Measurements from ENCODE around the gene ZMAT5. TPM values are rescaled to one million over a fixed set of nuclear protein-coding genes. Genes with fewer than 3 reads are reported as not detected.

ZMAT5 gene
- total RNA-seq, 1 donor, result 14.2 TPM

DNA sequence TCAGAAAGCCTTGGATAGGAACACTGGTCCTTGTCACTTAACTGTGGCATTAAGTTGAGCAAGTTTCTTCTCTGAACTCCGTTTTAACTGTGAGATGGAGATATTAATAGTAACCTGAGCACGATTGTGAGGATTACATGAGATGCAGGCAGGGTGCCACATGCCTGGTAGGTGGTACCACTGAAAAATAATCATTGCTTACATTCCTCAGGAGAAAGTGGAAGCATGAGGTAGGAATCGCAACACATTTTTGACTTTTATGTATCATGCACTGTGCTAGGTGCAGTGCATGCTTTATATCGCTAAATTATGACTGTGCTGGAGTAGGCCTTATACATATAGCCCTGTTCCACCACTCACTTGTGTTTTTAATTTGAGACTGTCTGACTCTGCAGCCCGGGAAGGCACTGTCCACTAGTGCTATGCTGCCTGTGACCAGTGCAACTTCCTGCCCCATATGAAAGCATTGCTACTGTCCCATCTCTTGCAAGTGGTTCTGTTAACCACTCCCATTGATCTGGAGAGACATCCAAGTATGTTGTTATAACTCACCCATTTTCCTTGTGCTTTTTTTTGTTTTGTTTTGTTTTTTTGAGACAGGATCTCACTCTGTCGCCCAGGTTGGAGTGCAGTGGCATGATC, 1.4 kb upstream of the ZMAT5 start:
- TF ChIP-seq, protein P1, sequence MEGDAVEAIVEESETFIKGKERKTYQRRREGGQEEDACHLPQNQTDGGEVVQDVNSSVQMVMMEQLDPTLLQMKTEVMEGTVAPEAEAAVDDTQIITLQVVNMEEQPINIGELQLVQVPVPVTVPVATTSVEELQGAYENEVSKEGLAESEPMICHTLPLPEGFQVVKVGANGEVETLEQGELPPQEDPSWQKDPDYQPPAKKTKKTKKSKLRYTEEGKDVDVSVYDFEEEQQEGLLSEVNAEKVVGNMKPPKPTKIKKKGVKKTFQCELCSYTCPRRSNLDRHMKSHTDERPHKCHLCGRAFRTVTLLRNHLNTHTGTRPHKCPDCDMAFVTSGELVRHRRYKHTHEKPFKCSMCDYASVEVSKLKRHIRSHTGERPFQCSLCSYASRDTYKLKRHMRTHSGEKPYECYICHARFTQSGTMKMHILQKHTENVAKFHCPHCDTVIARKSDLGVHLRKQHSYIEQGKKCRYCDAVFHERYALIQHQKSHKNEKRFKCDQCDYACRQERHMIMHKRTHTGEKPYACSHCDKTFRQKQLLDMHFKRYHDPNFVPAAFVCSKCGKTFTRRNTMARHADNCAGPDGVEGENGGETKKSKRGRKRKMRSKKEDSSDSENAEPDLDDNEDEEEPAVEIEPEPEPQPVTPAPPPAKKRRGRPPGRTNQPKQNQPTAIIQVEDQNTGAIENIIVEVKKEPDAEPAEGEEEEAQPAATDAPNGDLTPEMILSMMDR (IDR thresholded peaks at IDR 0.05; ENCODE audit: insufficient read depth, low read depth, low read length), result no peak
- peak overlapping the region; percentile 100 for H3K4me3 ChIP-seq (ENCODE audit: low read depth, low read length)
- no peak for DNase-seq (ENCODE audit: low read depth)

DNA sequence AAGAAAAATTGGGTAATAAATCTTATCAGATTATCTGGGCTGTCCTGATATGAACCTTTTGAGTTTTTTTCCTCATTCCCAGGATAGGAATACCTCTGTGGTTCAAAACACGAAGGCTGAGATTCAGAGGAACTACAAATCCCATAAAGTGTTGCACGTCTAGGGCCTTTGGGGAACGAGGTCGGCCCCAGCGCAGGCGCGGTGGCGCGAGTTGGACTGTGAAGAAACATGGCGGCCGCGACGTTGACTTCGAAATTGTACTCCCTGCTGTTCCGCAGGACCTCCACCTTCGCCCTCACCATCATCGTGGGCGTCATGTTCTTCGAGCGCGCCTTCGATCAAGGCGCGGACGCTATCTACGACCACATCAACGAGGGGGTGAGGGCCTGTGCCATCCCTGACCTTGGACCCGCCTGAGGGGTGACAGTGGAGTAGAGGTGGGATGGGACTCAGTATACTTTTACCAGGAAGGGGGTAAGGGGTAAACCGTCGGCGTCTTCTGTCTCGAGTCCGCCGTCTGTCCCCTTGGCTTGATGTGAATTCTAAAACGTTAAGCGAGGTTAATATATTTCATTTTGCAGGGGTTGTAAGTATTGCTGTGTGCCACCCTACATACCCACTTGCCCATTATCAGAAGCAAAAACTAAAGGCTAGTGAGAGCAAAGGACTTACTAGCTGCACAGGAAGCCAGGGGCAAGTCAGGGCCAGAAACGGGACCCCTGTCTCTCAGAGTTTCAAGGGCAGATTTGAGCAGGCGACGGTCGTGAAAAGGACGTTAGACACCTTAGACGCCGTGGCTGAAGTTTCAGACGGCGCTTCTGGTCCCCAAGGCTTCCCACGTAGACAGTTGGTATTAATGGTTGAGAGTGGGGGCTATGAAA, 604 bp upstream of the ZMAT5 start, which contains the start of gene UQCR10:
UQCR10 (plus strand) TSS at position 199 of the 881 bp plus-strand sequence; CDS start at position 229, 30 bp downstream.
- TF ChIP-seq, protein P1 (IDR thresholded peaks at IDR 0.05; ENCODE audit: insufficient read depth, low read depth, low read length), result no peak
- DNase-seq (ENCODE audit: low read depth), result peak; percentile 92
- H3K4me3 ChIP-seq (ENCODE audit: low read depth, low read length), result peak within 1 kb of the TSS; percentile 100

DNA sequence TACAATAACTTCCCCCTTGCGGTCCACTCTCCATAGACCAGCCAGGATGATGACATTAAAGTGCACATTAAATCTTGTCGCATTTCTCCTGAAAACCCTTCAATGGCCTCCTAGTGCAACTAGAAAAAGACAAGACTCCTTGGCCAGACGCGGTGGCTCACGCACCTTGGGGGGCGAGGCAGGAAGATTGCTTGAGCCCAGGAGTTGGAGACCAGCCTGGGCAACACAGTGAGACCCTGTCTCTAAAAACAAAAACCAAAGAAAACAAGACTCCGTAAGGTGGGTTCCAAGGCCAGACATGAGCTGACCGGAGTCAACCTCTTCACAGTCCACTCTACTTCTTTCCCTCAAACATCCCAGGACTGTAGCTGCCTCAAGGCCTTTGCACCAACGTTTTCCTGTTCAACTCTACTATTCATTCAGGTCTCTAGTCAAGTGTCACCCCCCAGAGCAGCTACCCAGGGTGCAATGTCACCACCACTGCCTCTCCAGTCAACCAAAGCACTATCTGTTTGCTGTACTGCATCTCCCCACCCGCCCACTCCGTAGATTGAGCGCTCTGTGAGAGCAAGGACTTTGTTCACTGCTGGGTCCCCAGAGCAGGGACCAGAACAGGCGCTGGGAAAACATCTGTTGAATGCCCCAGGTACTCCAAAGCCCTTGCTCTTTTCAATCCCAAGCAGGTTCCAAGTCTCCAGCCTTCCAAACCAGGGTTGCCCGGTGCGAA, 739 bp downstream of the ZMAT5 start:
- peak overlapping the region; percentile 100 for H3K4me3 ChIP-seq (ENCODE audit: low read depth, low read length)
- TF ChIP-seq, protein P1 (IDR thresholded peaks at IDR 0.05; ENCODE audit: insufficient read depth, low read depth, low read length), result no peak
- DNase-seq (ENCODE audit: low read depth), result no peak

DNA sequence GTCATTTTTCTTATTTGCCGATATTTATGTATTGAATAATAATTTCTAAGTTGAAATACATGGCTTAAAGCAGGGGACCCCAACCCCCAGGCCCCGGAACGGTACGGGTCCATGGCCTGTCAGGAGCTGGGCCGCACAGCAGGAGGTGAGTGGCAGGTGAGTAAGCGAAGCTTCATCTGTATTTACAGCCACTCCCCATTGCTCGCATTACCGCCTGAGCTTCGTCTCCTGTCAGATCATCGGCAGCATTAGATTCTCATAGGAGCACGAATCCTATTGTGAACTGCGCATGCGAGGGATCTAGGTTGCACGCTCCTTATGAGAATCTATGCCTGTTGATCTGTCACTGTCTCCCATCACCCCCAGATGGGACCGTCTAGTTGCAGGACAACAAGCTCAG, 4.5 kb downstream of the ZMAT5 start:
- no peak for DNase-seq (ENCODE audit: low read depth)
- TF ChIP-seq, protein P1 (IDR thresholded peaks at IDR 0.05; ENCODE audit: insufficient read depth, low read depth, low read length), result no peak

DNA sequence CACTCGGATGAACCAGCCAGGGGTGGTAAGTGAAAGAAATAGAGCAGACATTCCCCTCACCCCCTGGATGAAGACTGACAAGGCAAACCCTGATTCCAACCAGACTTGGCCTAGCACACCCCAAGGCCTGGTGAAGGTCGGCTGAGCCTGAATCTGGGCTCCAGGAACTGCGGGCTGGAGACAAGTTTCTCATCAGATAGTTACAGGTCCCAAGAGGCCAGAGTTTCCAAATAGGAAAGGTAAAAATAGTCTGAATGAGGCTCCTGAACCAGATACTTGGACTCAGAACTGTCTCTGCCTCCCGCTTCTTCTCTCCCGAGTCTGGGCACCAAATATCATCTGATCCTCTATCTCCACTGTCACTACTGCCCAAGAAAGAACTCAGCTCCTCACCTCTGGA, 7.8 kb downstream of the ZMAT5 start:
- no peak overlapping the region for H3K4me3 ChIP-seq (ENCODE audit: low read depth, low read length)
- TF ChIP-seq, protein P1 (IDR thresholded peaks at IDR 0.05; ENCODE audit: insufficient read depth, low read depth, low read length), result no peak
- DNase-seq (ENCODE audit: low read depth), result no peak

More for the DNA sequence above, 4.5 kb downstream of the ZMAT5 start:
- no peak overlapping the region for H3K4me3 ChIP-seq (ENCODE audit: low read depth, low read length)

DNA sequence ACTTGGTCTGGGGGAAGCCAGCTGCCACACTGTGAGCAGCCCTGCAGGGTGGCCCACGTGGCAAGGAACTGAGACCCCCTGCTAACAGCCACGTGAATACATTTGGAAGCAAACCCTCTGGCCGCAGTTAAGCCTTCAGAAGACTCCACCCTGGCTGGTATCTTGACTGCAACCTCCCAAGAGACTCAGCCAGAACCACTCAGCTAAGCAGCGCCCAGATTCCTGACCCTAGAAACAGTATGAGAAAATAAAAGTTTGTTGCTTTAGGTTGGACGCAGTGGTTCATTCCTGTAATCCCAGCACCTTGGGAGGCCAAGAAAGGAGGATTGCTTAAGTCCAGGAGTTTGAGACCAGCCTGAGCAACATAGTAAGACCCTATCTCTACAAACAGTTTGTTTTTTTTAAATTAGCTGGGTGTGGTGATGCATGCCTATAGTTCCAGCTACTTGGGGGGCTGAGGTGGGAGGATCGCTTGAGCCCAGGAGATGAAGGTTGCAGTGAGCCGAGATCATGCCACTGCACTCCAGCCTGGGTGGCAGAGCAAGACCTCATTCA, 8.7 kb downstream of the ZMAT5 start:
- DNase-seq (ENCODE audit: low read depth), result no peak
- H3K4me3 ChIP-seq (ENCODE audit: low read depth, low read length), result no peak overlapping the region
- TF ChIP-seq, protein P1 (IDR thresholded peaks at IDR 0.05; ENCODE audit: insufficient read depth, low read depth, low read length), result no peak
